ENCODE results near the gene IFNA6.

GRCh38 chr9:21340735-21341134, 10.0 kb downstream of the IFNA6 start:
- TF ChIP-seq CTCF (conservative IDR thresholded peaks at IDR 0.05; ENCODE audit: low read length) (no peak), EZH2phosphoT487 (IDR thresholded peaks at IDR 0.05; ENCODE audit: borderline replicate concordance) (no peak)
